OCI-LY7 (cell line): Measurements from ENCODE around the gene SPATA32. TPM values are rescaled to one million over a fixed set of nuclear protein-coding genes. Genes with fewer than 3 reads are reported as not detected.
A peak's percentile ranks its signal among the peaks of the same experiment; 100 is the strongest.

ENCODE experiments used
- BruUV-seq: library from RNA; stranded (reverse); fragments of 400-500 nt; replicated peaks from 2 replicates; lab custom pipeline; 2021; lab: Mats Ljungman, UMichigan
- CTCF ChIA-PET: fragments of 300-600 bp; sonication (Branson Sonifier 250); formaldehyde crosslinking; loops from one replicate; lab custom pipeline; 2022; ENCODE audit warnings: antibody characterized with exemption; ENCODE audit not compliant: unreplicated experiment; lab: Charles Lee
- POLR2A ChIA-PET: fragments of 300-600 bp; sonication (Branson Sonifier 250); formaldehyde crosslinking; loops from one replicate; lab custom pipeline; 2022; ENCODE audit warnings: antibody characterized with exemption; lab: Charles Lee
- DNase-seq: peaks from one replicate; pipeline ENCODE4 v3.0.0-alpha.2; 2015; ENCODE audit warnings: low spot score
- H2AFZ ChIP-seq: fragments of 200-600 bp; sonication (generic), shearing (Covaris generic); 2 replicates; pipeline ENCODE4 v1.6.1; 2014; ENCODE audit warnings: mild to moderate bottlenecking, antibody characterized with exemption, low read length, moderate library complexity
- H3K27ac ChIP-seq: fragments of 200-600 bp; sonication (generic); 2 replicates; pipeline ENCODE4 v1.5.1; 2014; ENCODE audit warnings: mixed run types, low read depth, mild to moderate bottlenecking, moderate library complexity, low read length, inconsistent platforms; ENCODE audit not compliant: poor library complexity, severe bottlenecking
- H3K36me3 ChIP-seq: fragments of 200-600 bp; sonication (generic); 2 replicates; pipeline ENCODE4 v1.6.1; 2014; ENCODE audit warnings: mild to moderate bottlenecking, antibody characterized with exemption, low read length, moderate library complexity, mixed read lengths; ENCODE audit not compliant: insufficient read depth
- H3K4me1 ChIP-seq: fragments of 200-600 bp; sonication (generic); 2 replicates; pipeline ENCODE4 v1.5.1; 2014; ENCODE audit warnings: mild to moderate bottlenecking, low read length; ENCODE audit not compliant: insufficient read depth, poor library complexity, severe bottlenecking
- H3K4me2 ChIP-seq: fragments of 200-600 bp; sonication (generic); 2 replicates; pipeline ENCODE4 v1.6.1; 2014; ENCODE audit warnings: mild to moderate bottlenecking, low read length
- H3K4me3 ChIP-seq: fragments of 200-600 bp; sonication (generic); 2 replicates; pipeline ENCODE4 v1.5.1; 2014; ENCODE audit warnings: mild to moderate bottlenecking, low read depth, low read length; ENCODE audit not compliant: poor library complexity, severe bottlenecking
- H3K79me2 ChIP-seq: fragments of 200-600 bp; sonication (generic); 2 replicates; pipeline ENCODE4 v1.6.1; 2016; ENCODE audit warnings: low read depth, mild to moderate bottlenecking, low read length, moderate library complexity, mixed read lengths; ENCODE audit not compliant: insufficient read depth
- H3K9me2 ChIP-seq: fragments of 200-600 bp; sonication (generic); 2 replicates; pipeline ENCODE4 v1.6.1; 2016; ENCODE audit warnings: mild to moderate bottlenecking, low read length, mixed read lengths; ENCODE audit not compliant: insufficient read depth
- H3K9me3 ChIP-seq: fragments of 200-600 bp; sonication (generic); 2 replicates; pipeline ENCODE4 v1.6.1; 2014; ENCODE audit warnings: mild to moderate bottlenecking, mixed run types, low read length, mixed read lengths
- H4K20me1 ChIP-seq: fragments of 200-600 bp; sonication (generic); 2 replicates; pipeline ENCODE4 v1.6.1; 2014; ENCODE audit warnings: mild to moderate bottlenecking, antibody characterized with exemption, low read length, moderate library complexity, mixed read lengths; ENCODE audit not compliant: insufficient read depth
- CTCF ChIP-seq: fragments of 200-600 bp; sonication (generic); conservative IDR thresholded peaks from 2 replicates; pipeline ENCODE4 v1.5.1; 2014; ENCODE audit warnings: mild to moderate bottlenecking, antibody characterized with exemption, low read length, moderate library complexity, mixed read lengths
- EZH2phosphoT487 ChIP-seq: fragments of 200-600 bp; sonication (generic); IDR thresholded peaks from 2 replicates; pipeline ENCODE4 v1.6.1; 2018; ENCODE audit warnings: low read depth, borderline replicate concordance, mild to moderate bottlenecking, mixed run types, antibody characterized with exemption, low read length, moderate library complexity, mixed read lengths
- intact Hi-C: fragments of 100-400 bp; cut with micrococcal nuclease; formaldehyde crosslinking; loops from one replicate; pipeline ENCODE4 v1.10.0; 2022; ENCODE audit not compliant: unreplicated experiment
- total RNA-seq, 2 experiments: library from RNA; depleted of rRNA in 1 of 2; stranded (reverse); fragments of >200 nt in 1 of 2; shearing (Covaris generic) in 1 of 2; gene quantifications; 2 replicates each; pipeline ENCODE4 v1.2.3, GENCODE V29; 2014 to 2022

SPATA32 gene
- total RNA-seq, 2 experiments from 2014 or later, result not detected

GRCh38 chr17:45310380-45311324 is 48.8 kb upstream of the SPATA32 start:
- H3K79me2 ChIP-seq, result peaks cover 90% of the 10 kb centered on the region
- TF ChIP-seq EZH2phosphoT487, result no peak
- TF ChIP-seq CTCF, result no peak
- no peaks in the 10 kb centered on the region for H3K9me2 ChIP-seq
- peaks cover under 1% of the 10 kb centered on the region; the same call in 1 of the 2 replicates for H4K20me1 ChIP-seq
- H3K4me3 ChIP-seq, result no peak overlapping the region
- H2AFZ ChIP-seq, result no peak overlapping the region
- H3K4me1 ChIP-seq, result peaks cover 76% of the 10 kb centered on the region
- H3K27ac ChIP-seq, result peak overlapping the region; percentile 87
- H3K4me2 ChIP-seq, result peak overlapping the region; percentile 95
- BruUV-seq, result no TSS peak
- CTCF ChIA-PET, result interaction anchor here (0.6 to 1.7 kb wide), 5 partner anchors 15 to 1279 kb away, joined by 3 to 8 read pairs (median 3); no protein-coding TSS in a partner anchor
- no peaks in the 10 kb centered on the region for H3K9me3 ChIP-seq
- peaks cover 42% of the 10 kb centered on the region for H3K36me3 ChIP-seq
- POLR2A ChIA-PET, result interaction anchor here (0.6 to 2.6 kb wide), 4 partner anchors 9 to 630 kb away, joined by 3 to 34 read pairs (median 4); no protein-coding TSS in a partner anchor
- intact Hi-C loops, result no loop called here
- DNase-seq, result no peak

- ChIA-PET CTCF (no interaction called here), POLR2A (no interaction called here)
- H3K9me3 ChIP-seq, result no peaks in the 10 kb centered on the region
- H4K20me1 ChIP-seq, result no peaks in the 10 kb centered on the region
- intact Hi-C loops, result no loop called here
- H3K27ac ChIP-seq, result no peak overlapping the region
- no peak overlapping the region for H2AFZ ChIP-seq
- H3K4me2 ChIP-seq, result no peak overlapping the region
- no peak for TF ChIP-seq CTCF
- BruUV-seq, result no TSS peak
- H3K9me2 ChIP-seq, result no peaks in the 10 kb centered on the region
- no peak for DNase-seq
- peaks cover 86% of the 10 kb centered on the region for H3K79me2 ChIP-seq
- H3K4me3 ChIP-seq, result no peak overlapping the region
- H3K36me3 ChIP-seq, result peaks cover 49% of the 10 kb centered on the region
- peaks cover 77% of the 10 kb centered on the region for H3K4me1 ChIP-seq
These were observed 47.5 kb upstream of the SPATA32 start for GRCh38 chr17:45309400-45309799.

- no peak overlapping the region for H3K27ac ChIP-seq
- DNase-seq, result no peak
- no peaks in the 10 kb centered on the region for H3K9me3 ChIP-seq
- POLR2A ChIA-PET, result no interaction called here
- H4K20me1 ChIP-seq, result no peaks in the 10 kb centered on the region
- H3K4me2 ChIP-seq, result no peak overlapping the region
- H3K4me1 ChIP-seq, result peaks cover 77% of the 10 kb centered on the region
- TF ChIP-seq CTCF, result no peak
- no peak for TF ChIP-seq EZH2phosphoT487
- peaks cover 86% of the 10 kb centered on the region for H3K79me2 ChIP-seq
- intact Hi-C loops, result no loop called here
- H3K36me3 ChIP-seq, result peaks cover 53% of the 10 kb centered on the region
- H2AFZ ChIP-seq, result no peak overlapping the region
- CTCF ChIA-PET, result no interaction called here
- H3K4me3 ChIP-seq, result no peak overlapping the region
- no peaks in the 10 kb centered on the region for H3K9me2 ChIP-seq
- BruUV-seq, result no TSS peak
These were observed 46.9 kb upstream of the SPATA32 start for GRCh38 chr17:45308840-45309239.
